ENCODE measurements around the gene CAMTA1.

DNA sequence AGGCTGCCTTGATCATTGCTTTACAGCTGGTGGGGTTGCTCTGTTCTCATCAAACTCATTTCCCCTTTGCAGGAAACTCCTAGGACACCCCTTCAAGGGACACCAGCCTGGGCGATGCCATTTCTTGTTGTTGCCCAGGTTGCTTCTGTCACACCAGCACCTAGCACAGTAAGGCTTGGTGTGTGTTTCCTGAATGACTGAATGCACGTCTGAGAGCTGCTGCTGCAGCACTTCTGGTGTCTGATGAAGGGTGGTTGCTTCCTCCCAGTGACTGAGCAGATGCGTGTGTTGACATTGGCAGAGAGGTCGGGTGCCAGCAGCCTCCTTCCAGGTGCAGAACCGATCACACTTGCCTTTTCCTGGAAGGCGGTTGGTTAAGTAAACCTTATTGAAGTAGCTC lies 477.4 kb downstream of the CAMTA1 start:
- no peak for TF ChIP-seq POLR2A (IDR thresholded peaks at IDR 0.05)
- TF ChIP-seq, protein P1, sequence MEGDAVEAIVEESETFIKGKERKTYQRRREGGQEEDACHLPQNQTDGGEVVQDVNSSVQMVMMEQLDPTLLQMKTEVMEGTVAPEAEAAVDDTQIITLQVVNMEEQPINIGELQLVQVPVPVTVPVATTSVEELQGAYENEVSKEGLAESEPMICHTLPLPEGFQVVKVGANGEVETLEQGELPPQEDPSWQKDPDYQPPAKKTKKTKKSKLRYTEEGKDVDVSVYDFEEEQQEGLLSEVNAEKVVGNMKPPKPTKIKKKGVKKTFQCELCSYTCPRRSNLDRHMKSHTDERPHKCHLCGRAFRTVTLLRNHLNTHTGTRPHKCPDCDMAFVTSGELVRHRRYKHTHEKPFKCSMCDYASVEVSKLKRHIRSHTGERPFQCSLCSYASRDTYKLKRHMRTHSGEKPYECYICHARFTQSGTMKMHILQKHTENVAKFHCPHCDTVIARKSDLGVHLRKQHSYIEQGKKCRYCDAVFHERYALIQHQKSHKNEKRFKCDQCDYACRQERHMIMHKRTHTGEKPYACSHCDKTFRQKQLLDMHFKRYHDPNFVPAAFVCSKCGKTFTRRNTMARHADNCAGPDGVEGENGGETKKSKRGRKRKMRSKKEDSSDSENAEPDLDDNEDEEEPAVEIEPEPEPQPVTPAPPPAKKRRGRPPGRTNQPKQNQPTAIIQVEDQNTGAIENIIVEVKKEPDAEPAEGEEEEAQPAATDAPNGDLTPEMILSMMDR (IDR thresholded peaks at IDR 0.05) = no peak
